GM12873 (cell line): ENCODE data around the gene KCNJ4.

Experiments
- TF ChIP-seq, protein P1 (sequence below): IDR thresholded peaks from 2 replicates; pipeline ENCODE4 v1.5.1; 2012; ENCODE audit warnings: low read depth, mild to moderate bottlenecking, moderate library complexity, low read length, control low read depth; ENCODE audit not compliant: insufficient read depth; ENCODE audit errors: missing control alignments

KCNJ4 gene

DNA sequence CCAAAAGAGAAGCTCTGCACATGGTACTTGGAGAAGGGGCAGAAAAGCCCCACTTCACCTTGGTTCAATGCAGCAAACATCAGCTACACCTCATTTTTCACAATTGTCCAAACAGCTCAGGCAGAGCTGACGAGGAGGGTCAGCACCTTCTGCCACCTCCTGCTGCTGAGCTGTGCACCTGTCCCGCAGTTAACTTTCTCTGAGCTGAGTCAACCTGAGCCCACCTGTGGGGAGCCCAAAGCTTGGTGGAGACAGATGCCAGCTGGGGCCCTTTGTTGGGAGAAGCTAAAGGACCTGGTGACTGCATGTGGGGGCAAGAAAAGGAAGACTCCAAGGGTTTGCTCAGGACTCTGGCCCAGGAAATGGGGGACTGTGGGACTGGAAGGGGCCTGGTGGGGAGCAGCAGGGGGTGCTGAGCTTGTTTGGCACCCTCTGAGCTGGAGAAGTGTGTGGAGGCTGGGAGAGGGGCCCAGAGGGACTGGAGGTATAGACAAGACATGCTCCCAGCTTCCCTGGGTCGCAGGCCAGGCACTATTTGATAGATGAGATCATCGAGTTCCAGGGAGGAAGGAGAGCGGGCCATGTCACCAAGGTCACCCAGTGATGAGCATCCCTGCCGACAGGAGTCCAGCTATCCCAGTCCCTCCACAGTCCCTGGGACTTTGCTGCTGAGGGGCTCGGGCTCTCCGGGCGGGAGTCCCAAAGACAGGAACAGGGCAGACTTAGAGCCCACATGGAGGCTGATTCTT is 53.5 kb downstream of the KCNJ4 start:
- TF ChIP-seq, protein P1, sequence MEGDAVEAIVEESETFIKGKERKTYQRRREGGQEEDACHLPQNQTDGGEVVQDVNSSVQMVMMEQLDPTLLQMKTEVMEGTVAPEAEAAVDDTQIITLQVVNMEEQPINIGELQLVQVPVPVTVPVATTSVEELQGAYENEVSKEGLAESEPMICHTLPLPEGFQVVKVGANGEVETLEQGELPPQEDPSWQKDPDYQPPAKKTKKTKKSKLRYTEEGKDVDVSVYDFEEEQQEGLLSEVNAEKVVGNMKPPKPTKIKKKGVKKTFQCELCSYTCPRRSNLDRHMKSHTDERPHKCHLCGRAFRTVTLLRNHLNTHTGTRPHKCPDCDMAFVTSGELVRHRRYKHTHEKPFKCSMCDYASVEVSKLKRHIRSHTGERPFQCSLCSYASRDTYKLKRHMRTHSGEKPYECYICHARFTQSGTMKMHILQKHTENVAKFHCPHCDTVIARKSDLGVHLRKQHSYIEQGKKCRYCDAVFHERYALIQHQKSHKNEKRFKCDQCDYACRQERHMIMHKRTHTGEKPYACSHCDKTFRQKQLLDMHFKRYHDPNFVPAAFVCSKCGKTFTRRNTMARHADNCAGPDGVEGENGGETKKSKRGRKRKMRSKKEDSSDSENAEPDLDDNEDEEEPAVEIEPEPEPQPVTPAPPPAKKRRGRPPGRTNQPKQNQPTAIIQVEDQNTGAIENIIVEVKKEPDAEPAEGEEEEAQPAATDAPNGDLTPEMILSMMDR, result no peak

DNA sequence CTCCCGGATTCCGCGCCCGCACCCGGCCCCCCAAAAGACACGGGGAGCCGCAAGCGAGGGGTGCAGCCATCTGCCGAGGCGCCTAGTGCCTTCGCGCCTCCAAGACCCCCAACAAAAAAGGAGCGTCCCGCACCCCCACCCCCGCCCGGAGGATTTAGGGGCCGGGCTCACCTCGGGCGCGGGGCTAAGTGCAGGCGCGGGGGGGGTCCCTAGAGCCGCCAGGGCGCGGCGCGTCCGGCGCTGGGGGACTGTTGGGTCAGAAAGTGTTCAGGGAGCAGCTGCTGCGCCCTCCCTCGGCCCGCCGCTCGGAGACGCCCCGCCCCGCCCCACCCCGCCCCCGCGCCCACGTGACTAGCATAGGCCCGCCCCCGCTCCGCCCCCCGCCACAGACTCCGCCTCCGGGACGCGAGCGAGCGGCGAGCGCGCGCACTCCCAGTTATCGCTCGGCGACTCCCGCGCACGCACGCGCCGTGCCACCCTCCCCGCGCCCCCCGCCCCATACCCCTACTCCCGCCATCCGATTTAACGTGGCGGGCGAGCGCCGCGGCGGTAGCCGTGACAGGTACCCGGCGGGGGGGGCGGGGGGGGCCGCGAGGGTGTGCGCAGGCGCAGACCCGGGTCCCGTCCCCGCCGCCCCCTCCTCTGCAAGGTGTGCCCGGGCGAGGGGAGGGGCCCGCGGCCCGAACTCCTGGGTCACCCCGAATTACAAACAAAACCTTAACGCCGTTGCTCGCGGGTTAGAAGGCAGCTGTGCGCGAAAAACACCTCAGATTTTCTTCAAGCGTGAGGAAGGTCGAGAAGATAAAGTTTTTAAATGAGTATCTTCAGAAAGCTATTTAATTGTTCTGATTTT is 56.2 kb downstream of the KCNJ4 start:
- TF ChIP-seq, protein P1, result no peak

DNA sequence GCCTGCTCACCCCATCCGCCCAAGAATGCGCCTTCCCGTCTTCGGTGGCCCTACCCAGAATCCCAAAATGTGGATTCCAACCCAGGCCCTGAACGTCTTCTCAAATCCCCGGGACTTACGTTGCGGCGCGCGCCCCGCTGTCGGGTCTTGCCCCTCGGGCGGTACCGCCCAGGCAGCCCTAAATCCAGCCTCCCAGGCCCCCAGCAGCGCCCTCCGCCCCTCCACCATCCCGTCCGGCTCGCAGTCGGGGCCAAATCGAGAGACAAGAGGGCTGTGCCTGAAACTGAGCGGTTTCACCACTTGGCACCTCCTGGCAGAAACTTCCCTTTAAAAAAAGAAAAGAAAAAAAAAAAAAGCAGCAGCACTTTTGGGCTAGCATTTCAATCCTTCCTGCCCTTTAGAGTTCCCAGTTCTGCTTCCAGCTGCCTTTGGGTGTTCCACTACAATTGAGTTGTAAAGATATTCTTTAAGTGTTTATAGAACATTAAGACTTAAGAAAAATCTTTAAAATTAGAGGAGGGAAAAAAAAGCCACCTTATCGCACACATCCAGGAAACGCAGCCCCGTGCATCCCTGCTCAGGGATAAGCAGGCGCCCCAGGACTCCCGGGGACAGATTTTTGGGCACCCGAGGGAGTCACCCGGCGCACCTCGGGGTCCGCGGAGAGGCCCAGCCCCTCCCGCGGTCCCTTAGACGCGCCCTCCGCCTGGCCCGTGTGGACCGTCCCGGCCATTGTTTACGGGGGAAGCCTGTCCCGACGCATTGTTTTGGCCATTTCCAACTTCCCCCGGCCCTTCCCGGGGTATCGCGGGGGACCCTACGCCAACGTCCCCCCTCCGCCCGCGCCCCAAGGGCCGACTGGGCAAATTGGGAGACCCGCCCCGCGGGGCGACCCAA is 57.6 kb downstream of the KCNJ4 start:
- TF ChIP-seq, protein P1, result no peak

DNA sequence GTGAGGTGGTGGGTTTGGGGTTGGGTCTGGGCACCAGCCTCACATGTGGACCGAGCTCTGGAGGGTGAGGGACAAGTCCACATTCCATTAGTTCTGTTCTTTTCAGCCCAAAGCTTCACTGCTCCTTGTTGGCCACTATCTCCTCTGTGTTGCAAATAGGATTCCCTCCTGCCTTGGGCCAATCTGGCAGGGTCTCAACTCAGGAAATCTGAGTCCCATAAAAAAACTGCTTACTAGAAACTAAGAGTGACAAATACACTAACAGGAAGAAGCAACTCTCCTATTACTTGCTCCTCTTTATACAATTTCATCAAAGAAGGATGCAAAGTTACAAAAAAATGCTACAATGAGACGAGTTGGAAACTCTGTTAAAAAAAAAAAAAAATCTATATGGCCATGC is 71.6 kb downstream of the KCNJ4 start:
- TF ChIP-seq, protein P1, result no peak
